Astrocyte (in vitro differentiated cells and primary cell): ENCODE results near the gene FGF1. TPM values are rescaled to one million over a fixed set of nuclear protein-coding genes. Genes with fewer than 3 reads are reported as not detected.

Experiments
- DNase-seq: peaks from one replicate; pipeline ENCODE4 v3.0.0-alpha.2; 2010; ENCODE audit warnings: low read depth
- FAIRE-seq: peaks from 2 replicates; lab custom pipeline; 2011; peaks lifted over from hg19 to GRCh38; lab: Jason Lieb, UNC
- H2AFZ ChIP-seq: 2 replicates; pipeline ENCODE4 v1.6.0; 2012; ENCODE audit warnings: low read depth, low read length, inconsistent platforms
- H3K27ac ChIP-seq: 2 replicates; pipeline ENCODE4 v1.5.1; 2011; ENCODE audit warnings: low read depth, low read length, inconsistent platforms
- H3K27me3 ChIP-seq: 2 replicates; pipeline ENCODE4 v1.6.0; 2011; ENCODE audit warnings: low read length, inconsistent platforms; ENCODE audit not compliant: insufficient read depth
- H3K36me3 ChIP-seq: 2 replicates; pipeline ENCODE4 v1.5.1; 2011; ENCODE audit warnings: low read length, inconsistent platforms; ENCODE audit not compliant: insufficient read depth
- H3K4me1 ChIP-seq: 2 replicates; pipeline ENCODE4 v1.5.1; 2011; ENCODE audit warnings: low read length, inconsistent platforms; ENCODE audit not compliant: insufficient read depth
- H3K4me2 ChIP-seq: 2 replicates; pipeline ENCODE4 v1.6.0; 2012; ENCODE audit warnings: low read length, inconsistent platforms
- H3K4me3 ChIP-seq: 2 replicates; pipeline ENCODE4 v1.5.1; 2011; ENCODE audit warnings: low read depth, mild to moderate bottlenecking, low read length, inconsistent platforms; ENCODE audit not compliant: insufficient read depth
- H3K79me2 ChIP-seq: 2 replicates; pipeline ENCODE4 v1.6.0; 2012; ENCODE audit warnings: mild to moderate bottlenecking, low read length, inconsistent platforms; ENCODE audit not compliant: insufficient read depth
- H3K9ac ChIP-seq: 2 replicates; pipeline ENCODE4 v1.6.0; 2012; ENCODE audit warnings: mild to moderate bottlenecking, low read length, inconsistent platforms
- H3K9me3 ChIP-seq: 2 replicates; pipeline ENCODE4 v1.5.1; 2012; ENCODE audit warnings: low read depth, mild to moderate bottlenecking, low read length, inconsistent platforms; ENCODE audit not compliant: insufficient read depth
- H4K20me1 ChIP-seq: 2 replicates; pipeline ENCODE4 v1.6.0; 2012; ENCODE audit warnings: low read length, inconsistent platforms; ENCODE audit not compliant: insufficient read depth
- H3K27ac Mint-ChIP-seq: one replicate; pipeline ENCODE4 v1.8.0; 2021; ENCODE audit warnings: mild to moderate bottlenecking, mixed read lengths; ENCODE audit not compliant: unreplicated experiment
- H3K27me3 Mint-ChIP-seq: one replicate; pipeline ENCODE4 v1.8.0; 2021; ENCODE audit warnings: low read depth, mixed read lengths; ENCODE audit not compliant: unreplicated experiment
- H3K36me3 Mint-ChIP-seq: one replicate; pipeline ENCODE4 v1.8.0; 2021; ENCODE audit warnings: low read depth, mixed read lengths; ENCODE audit not compliant: unreplicated experiment
- H3K4me1 Mint-ChIP-seq: one replicate; pipeline ENCODE4 v1.8.0; 2021; ENCODE audit warnings: low read depth, mixed read lengths; ENCODE audit not compliant: unreplicated experiment
- H3K4me3 Mint-ChIP-seq: one replicate; pipeline ENCODE4 v1.8.0; 2021; ENCODE audit warnings: mild to moderate bottlenecking, moderate library complexity, mixed read lengths; ENCODE audit not compliant: unreplicated experiment
- H3K9me3 Mint-ChIP-seq: one replicate; pipeline ENCODE4 v1.8.0; 2021; ENCODE audit warnings: mild to moderate bottlenecking, mixed read lengths; ENCODE audit not compliant: unreplicated experiment
- CTCF ChIP-seq: IDR thresholded peaks from 2 replicates; pipeline ENCODE4 v1.5.1; 2011; ENCODE audit warnings: low read depth, mild to moderate bottlenecking, inconsistent platforms, low read length, moderate library complexity; ENCODE audit not compliant: insufficient read depth
- EZH2 ChIP-seq: IDR thresholded peaks from 2 replicates; pipeline ENCODE4 v1.6.1; 2012; ENCODE audit warnings: mild to moderate bottlenecking, low read length, inconsistent platforms; ENCODE audit not compliant: insufficient read depth
- total RNA-seq: library from RNA; stranded (reverse); gene quantifications from 2 replicates; pipeline ENCODE4 v1.2.1, GENCODE V29; 2021

The FGF1 gene
- total RNA-seq, 1 donor from 2014 or later = 70.9 TPM

DNA sequence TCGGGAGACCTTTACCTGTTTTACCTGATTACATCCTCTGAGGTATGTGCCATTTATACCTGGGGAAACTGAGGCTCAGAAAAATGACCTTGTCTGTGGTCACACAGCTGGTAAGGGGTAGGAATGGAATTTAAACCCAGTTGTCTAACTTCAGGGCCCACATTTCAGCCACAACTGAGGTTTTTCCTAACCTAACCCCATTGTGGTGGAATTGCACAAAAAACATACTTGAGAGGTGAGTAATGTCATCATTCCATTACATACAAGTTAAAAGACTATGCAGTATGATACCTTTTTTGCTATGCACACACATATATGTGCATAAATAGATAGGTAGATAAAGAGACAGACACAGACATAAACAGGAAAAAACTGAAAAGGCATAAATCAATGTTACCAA lies 14.1 kb downstream of the FGF1 start:
- Mint-ChIP-seq H3K27me3 (no peaks in the 10 kb centered on the region), H3K4me1 (peaks cover 10% of the 10 kb centered on the region), H3K9me3 (no peaks in the 10 kb centered on the region), H3K36me3 (no peaks in the 10 kb centered on the region), H3K4me3 (no peak overlapping the region), H3K27ac (no peak overlapping the region)
- H3K27me3 ChIP-seq = no peaks in the 10 kb centered on the region
- FAIRE-seq (peak; percentile 89), DNase-seq (peak; percentile 88)
- no peak overlapping the region for H3K4me3 ChIP-seq
- H3K4me1 ChIP-seq = peaks cover 25% of the 10 kb centered on the region
- TF ChIP-seq EZH2 = no peak
- TF ChIP-seq CTCF = no peak
- H3K27ac ChIP-seq = no peak overlapping the region
- H3K9ac ChIP-seq = peak overlapping the region; percentile 16
- no peaks in the 10 kb centered on the region for H3K79me2 ChIP-seq
- no peaks in the 10 kb centered on the region for H3K9me3 ChIP-seq
- H4K20me1 ChIP-seq = no peaks in the 10 kb centered on the region
- peak overlapping the region; percentile 58 for H3K4me2 ChIP-seq
- no peaks in the 10 kb centered on the region for H3K36me3 ChIP-seq
- H2AFZ ChIP-seq = no peak overlapping the region

GRCh38 chr5:142671266-142671665 lies 14.6 kb downstream of the FGF1 start:
- Histone ChIP-seq H3K4me3 (no peak overlapping the region), H3K4me2 (peak overlapping the region; percentile 58), H3K4me1 (peaks cover 29% of the 10 kb centered on the region), H2AFZ (no peak overlapping the region), H3K9ac (peak overlapping the region; percentile 16), H3K79me2 (no peaks in the 10 kb centered on the region), H3K9me3 (no peaks in the 10 kb centered on the region), H4K20me1 (no peaks in the 10 kb centered on the region), H3K27me3 (no peaks in the 10 kb centered on the region), H3K36me3 (no peaks in the 10 kb centered on the region), H3K27ac (no peak overlapping the region)
- Mint-ChIP-seq H3K36me3 (no peaks in the 10 kb centered on the region), H3K27ac (no peak overlapping the region), H3K4me3 (no peak overlapping the region), H3K27me3 (no peaks in the 10 kb centered on the region), H3K4me1 (peaks cover 15% of the 10 kb centered on the region), H3K9me3 (no peaks in the 10 kb centered on the region)
- DNase-seq (no peak), FAIRE-seq (peak; percentile 71)
- TF ChIP-seq EZH2 (no peak), CTCF (no peak)

DNA sequence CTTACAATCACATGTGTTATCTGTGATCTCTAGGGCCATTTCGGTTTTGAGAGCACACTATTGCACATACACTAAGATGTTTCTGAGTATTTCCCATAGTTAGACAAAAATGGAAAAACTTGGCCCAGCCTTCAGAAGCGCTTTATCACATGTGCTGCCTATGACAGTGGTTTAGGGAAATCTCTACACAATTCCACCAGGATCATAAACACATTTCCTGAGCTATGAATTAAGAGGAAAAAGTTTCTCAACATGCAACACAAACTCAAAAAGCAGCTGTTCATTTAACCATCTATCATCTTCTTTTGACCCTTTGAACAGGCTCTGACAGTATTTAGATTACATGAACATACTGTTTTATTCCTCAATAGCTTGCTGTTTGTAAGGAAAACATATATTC lies 15.1 kb downstream of the FGF1 start:
- H3K27ac ChIP-seq = no peak overlapping the region
- H3K9me3 Mint-ChIP-seq = no peaks in the 10 kb centered on the region
- no peaks in the 10 kb centered on the region for H3K36me3 ChIP-seq
- no peaks in the 10 kb centered on the region for H3K27me3 Mint-ChIP-seq
- H3K4me2 ChIP-seq = no peak overlapping the region
- H3K27ac Mint-ChIP-seq = no peak overlapping the region
- H3K36me3 Mint-ChIP-seq = no peaks in the 10 kb centered on the region
- no peak overlapping the region for H2AFZ ChIP-seq
- H3K4me3 ChIP-seq = no peak overlapping the region
- H3K79me2 ChIP-seq = no peaks in the 10 kb centered on the region
- DNase-seq (no peak), FAIRE-seq (peak; percentile 45)
- TF ChIP-seq EZH2 (no peak), CTCF (no peak)
- H3K9ac ChIP-seq = no peak overlapping the region
- H3K4me3 Mint-ChIP-seq = no peak overlapping the region
- H3K9me3 ChIP-seq = no peaks in the 10 kb centered on the region
- H4K20me1 ChIP-seq = no peaks in the 10 kb centered on the region
- peaks cover 18% of the 10 kb centered on the region for H3K4me1 Mint-ChIP-seq
- H3K4me1 ChIP-seq = peaks cover 31% of the 10 kb centered on the region
- H3K27me3 ChIP-seq = no peaks in the 10 kb centered on the region
